K562 (cell line): ENCODE measurements around the gene PPP4C. TPM values are rescaled to one million over a fixed set of nuclear protein-coding genes. Genes with fewer than 3 reads are reported as not detected.

ENCODE experiments used
- BMI1 ChIP-seq: fragments of 150-350 bp; IDR thresholded peaks from 2 replicates; pipeline ENCODE4 v1.6.1; 2014; ENCODE audit warnings: low read length
- HNRNPLL ChIP-seq: fragments of 200-400 bp; formaldehyde crosslinking; IDR thresholded peaks from 2 replicates; pipeline ENCODE4 v1.6.1; 2017; ENCODE audit warnings: low read length, low read depth, mild to moderate bottlenecking; ENCODE audit not compliant: poor library complexity, severe bottlenecking
- MED1 ChIP-seq: sonication (generic); formaldehyde crosslinking; IDR thresholded peaks from 2 replicates; pipeline ENCODE4 v1.8.1; 2023; ENCODE audit warnings: missing genetic modification reagents, borderline replicate concordance
- NR2C1 ChIP-seq, 2 experiments: fragments of 450-650 bp; IDR thresholded peaks; 2 replicates each; pipeline ENCODE4 v1.6.1; 2017; ENCODE audit warnings: mild to moderate bottlenecking in 2 of 2, antibody characterized with exemption in 1 of 2, inconsistent platforms in 1 of 2, missing compliant biosample characterization in 1 of 2, missing genetic modification characterization in 1 of 2
- ZFX ChIP-seq: sonication (generic); formaldehyde crosslinking; IDR thresholded peaks from 2 replicates; pipeline ENCODE4 v1.8.0; 2022; ENCODE audit warnings: mild to moderate bottlenecking, missing genetic modification reagents, moderate library complexity
- ZNF436 ChIP-seq: fragments of 250-450, 450-650 bp; sonication (Bioruptor Pico); formaldehyde crosslinking; IDR thresholded peaks from 2 replicates; pipeline ENCODE4 v1.7.0; 2020; ENCODE audit warnings: mild to moderate bottlenecking
- polyA plus RNA-seq, 8 experiments: library from polyadenylated mRNA; depleted of rRNA in 4 of 8; stranded (reverse) in 5 of 8; unstranded in 3 of 8; fragments of >200 nt; fragmentation: Nextera tagmentation in 2 of 8; fragmentation: Illumina TruSeq in 1 of 8; extraction: Ambion mirVana in 2 of 8; extraction: Trizol in 1 of 8; gene quantifications; 2 replicates each; pipeline versions ENCODE4 v1.2.1 to v1.2.3, GENCODE V29; 2011 to 2014; ENCODE audit warnings: inconsistent platforms in 1 of 8, missing spikeins in 1 of 8
- total RNA-seq, 7 experiments: library from RNA; depleted of rRNA in 6 of 7; stranded (reverse); fragments of >200 nt in 6 of 7; fragmentation: Illumina TruSeq in 2 of 7; extraction: Trizol in 2 of 7; gene quantifications; 2 replicates each; pipeline versions ENCODE4 v1.2.1 to v1.2.3, GENCODE V29; 2011 to 2021; ENCODE audit warnings: low replicate concordance in 1 of 7
- TF ChIP-seq, protein P1 (sequence below), 2 experiments: fragments of 450-650 bp in 1 of 2; IDR thresholded peaks; 2 replicates each; pipeline ENCODE4 v1.6.1; 2011 to 2017; ENCODE audit warnings: low read depth in 2 of 2, antibody characterized with exemption in 1 of 2, borderline replicate concordance in 1 of 2, low read length in 1 of 2, mild to moderate bottlenecking in 1 of 2, mixed read lengths in 1 of 2; ENCODE audit not compliant: control insufficient read depth in 1 of 2
- TF ChIP-seq, protein P2 (sequence below): sonication (generic); IDR thresholded peaks from 2 replicates; pipeline ENCODE4 v1.6.1; 2016
- TF ChIP-seq, protein P3 (sequence below): sonication (generic); formaldehyde crosslinking; IDR thresholded peaks from 2 replicates; pipeline ENCODE4 v1.8.0; 2022; ENCODE audit warnings: mild to moderate bottlenecking, missing genetic modification reagents
- TF ChIP-seq, protein P4 (sequence below): IDR thresholded peaks from 2 replicates; pipeline ENCODE4 v1.6.1; 2012; ENCODE audit warnings: low read depth, low read length, improper control_type of control experiment, borderline replicate concordance

Gene PPP4C
- total and polyA plus RNA-seq, 9 of the 15 experiments (the other 6 are each of a cell fraction or from before 2014, with no cell fraction given), result 3.5 to 183 (median 131) TPM

DNA sequence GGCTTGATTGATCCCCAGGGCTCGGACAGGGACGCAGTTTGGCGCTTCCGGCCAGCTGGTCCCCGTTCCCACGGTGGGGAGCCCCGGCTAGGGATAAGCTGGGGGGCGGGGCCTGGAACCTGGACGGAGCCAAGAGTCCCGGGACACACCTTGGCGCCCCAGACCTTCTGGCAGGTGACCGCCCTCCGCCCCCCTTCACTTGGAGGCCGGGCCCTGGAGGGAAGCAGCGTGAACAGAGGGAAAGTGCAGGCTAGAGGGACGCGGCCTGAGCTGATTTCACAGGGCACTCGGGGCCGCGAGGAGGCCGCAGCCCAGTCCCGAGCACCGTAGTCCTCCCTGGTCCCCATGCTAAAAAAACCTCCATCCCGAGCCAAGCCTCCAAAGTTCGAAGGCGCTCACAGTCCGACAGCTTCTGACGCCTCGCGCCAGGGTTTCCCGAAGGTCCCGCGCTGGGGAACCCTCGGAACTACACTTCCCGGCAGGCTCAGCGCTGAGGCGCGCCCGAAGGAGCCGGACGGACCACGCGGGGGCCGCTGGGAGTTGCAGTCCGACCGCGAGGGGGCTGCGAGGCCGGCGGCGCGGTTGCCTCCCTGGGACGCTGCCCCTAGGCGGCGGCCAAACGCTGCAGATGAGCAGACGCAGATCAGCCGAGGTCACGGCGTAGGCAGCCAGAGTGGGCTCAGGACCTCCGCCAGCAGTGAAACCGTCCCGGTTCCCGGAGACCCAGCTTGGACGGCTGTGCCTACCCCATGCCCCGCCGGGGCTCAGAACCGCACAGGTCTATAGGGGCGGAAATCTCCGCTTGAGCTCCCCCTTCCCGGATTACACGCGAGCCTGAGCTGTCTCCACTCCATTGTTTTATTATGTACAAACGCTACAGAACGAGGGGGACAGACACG, 15.9 kb downstream of the PPP4C start, which contains the start of gene TBX6 (continued):
- TF ChIP-seq, protein P1, sequence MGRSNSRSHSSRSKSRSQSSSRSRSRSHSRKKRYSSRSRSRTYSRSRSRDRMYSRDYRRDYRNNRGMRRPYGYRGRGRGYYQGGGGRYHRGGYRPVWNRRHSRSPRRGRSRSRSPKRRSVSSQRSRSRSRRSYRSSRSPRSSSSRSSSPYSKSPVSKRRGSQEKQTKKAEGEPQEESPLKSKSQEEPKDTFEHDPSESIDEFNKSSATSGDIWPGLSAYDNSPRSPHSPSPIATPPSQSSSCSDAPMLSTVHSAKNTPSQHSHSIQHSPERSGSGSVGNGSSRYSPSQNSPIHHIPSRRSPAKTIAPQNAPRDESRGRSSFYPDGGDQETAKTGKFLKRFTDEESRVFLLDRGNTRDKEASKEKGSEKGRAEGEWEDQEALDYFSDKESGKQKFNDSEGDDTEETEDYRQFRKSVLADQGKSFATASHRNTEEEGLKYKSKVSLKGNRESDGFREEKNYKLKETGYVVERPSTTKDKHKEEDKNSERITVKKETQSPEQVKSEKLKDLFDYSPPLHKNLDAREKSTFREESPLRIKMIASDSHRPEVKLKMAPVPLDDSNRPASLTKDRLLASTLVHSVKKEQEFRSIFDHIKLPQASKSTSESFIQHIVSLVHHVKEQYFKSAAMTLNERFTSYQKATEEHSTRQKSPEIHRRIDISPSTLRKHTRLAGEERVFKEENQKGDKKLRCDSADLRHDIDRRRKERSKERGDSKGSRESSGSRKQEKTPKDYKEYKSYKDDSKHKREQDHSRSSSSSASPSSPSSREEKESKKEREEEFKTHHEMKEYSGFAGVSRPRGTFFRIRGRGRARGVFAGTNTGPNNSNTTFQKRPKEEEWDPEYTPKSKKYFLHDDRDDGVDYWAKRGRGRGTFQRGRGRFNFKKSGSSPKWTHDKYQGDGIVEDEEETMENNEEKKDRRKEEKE (IDR thresholded peaks at IDR 0.05; ENCODE audit: borderline replicate concordance in 1 of 2, control insufficient read depth in 1 of 2, low read depth in 2 of 2, low read length in 1 of 2), result peak in 1 of 2 experiments; percentile 61; a peak in 1 of 4 replicates
- TF ChIP-seq ZNF436 (CRISPR knock-in tag) (no peak), ZFX (peak; percentile 52), MED1 (CRISPR knock-in tag) (no peak), BMI1 (no peak), NR2C1 (IDR thresholded peaks at IDR 0.05) (no peak), NR2C1 (tag; IDR thresholded peaks at IDR 0.05) (peak; percentile 59), HNRNPLL (no peak)
- TF ChIP-seq, protein P2, sequence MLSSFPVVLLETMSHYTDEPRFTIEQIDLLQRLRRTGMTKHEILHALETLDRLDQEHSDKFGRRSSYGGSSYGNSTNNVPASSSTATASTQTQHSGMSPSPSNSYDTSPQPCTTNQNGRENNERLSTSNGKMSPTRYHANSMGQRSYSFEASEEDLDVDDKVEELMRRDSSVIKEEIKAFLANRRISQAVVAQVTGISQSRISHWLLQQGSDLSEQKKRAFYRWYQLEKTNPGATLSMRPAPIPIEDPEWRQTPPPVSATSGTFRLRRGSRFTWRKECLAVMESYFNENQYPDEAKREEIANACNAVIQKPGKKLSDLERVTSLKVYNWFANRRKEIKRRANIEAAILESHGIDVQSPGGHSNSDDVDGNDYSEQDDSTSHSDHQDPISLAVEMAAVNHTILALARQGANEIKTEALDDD, result no peak
- TF ChIP-seq, protein P3, sequence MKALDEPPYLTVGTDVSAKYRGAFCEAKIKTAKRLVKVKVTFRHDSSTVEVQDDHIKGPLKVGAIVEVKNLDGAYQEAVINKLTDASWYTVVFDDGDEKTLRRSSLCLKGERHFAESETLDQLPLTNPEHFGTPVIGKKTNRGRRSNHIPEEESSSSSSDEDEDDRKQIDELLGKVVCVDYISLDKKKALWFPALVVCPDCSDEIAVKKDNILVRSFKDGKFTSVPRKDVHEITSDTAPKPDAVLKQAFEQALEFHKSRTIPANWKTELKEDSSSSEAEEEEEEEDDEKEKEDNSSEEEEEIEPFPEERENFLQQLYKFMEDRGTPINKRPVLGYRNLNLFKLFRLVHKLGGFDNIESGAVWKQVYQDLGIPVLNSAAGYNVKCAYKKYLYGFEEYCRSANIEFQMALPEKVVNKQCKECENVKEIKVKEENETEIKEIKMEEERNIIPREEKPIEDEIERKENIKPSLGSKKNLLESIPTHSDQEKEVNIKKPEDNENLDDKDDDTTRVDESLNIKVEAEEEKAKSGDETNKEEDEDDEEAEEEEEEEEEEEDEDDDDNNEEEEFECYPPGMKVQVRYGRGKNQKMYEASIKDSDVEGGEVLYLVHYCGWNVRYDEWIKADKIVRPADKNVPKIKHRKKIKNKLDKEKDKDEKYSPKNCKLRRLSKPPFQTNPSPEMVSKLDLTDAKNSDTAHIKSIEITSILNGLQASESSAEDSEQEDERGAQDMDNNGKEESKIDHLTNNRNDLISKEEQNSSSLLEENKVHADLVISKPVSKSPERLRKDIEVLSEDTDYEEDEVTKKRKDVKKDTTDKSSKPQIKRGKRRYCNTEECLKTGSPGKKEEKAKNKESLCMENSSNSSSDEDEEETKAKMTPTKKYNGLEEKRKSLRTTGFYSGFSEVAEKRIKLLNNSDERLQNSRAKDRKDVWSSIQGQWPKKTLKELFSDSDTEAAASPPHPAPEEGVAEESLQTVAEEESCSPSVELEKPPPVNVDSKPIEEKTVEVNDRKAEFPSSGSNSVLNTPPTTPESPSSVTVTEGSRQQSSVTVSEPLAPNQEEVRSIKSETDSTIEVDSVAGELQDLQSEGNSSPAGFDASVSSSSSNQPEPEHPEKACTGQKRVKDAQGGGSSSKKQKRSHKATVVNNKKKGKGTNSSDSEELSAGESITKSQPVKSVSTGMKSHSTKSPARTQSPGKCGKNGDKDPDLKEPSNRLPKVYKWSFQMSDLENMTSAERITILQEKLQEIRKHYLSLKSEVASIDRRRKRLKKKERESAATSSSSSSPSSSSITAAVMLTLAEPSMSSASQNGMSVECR (CRISPR knock-in tag), result no peak
- TF ChIP-seq, protein P4, sequence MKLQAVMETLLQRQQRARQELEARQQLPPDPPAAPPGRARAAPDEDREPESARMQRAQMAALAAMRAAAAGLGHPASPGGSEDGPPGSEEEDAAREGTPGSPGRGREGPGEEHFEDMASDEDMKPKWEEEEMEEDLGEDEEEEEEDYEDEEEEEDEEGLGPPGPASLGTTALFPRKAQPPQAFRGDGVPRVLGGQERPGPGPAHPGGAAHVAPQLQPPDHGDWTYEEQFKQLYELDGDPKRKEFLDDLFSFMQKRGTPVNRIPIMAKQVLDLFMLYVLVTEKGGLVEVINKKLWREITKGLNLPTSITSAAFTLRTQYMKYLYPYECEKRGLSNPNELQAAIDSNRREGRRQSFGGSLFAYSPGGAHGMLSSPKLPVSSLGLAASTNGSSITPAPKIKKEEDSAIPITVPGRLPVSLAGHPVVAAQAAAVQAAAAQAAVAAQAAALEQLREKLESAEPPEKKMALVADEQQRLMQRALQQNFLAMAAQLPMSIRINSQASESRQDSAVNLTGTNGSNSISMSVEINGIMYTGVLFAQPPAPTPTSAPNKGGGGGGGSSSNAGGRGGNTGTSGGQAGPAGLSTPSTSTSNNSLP, result no peak
